ENCODE measurements around the gene RNF13. TPM values are rescaled to one million over a fixed set of nuclear protein-coding genes. Genes with fewer than 3 reads are reported as not detected.

The RNF13 gene
- total RNA-seq, 1 experiment from 2014 or later = 33.8 TPM

DNA sequence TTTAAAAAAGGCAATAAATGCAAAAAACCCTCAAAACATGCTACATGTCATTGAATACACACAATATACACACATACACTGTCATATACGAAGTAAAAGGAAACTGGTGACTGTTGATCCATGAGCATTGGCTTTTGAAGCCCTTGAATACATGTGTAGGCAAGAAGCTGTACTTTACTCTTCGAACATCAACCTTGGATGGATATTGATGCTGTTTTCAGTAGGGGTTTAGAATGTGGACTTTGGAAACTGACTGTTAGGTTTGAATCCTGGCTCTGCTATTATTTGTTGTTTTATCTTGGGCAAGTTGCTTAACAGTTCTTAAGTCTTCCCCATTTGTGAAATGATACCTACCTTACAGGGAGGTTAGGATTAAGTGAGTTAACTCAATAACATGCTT is 30.5 kb downstream of the RNF13 start:
- H3K4me2 ChIP-seq (ENCODE audit: low read length) = no peak overlapping the region
- H3K9me2 ChIP-seq (replicated peaks; ENCODE audit: low read length) = no peaks in the 10 kb centered on the region
- POLR2A ChIA-PET (ENCODE audit: unreplicated experiment) = no interaction called here
- peaks cover 8% of the 10 kb centered on the region; the same call in 1 of the 2 replicates for H3K36me3 ChIP-seq (ENCODE audit: low read depth, low read length)
- H2AFZ ChIP-seq (ENCODE audit: low read length) = no peak overlapping the region
- ATAC-seq = no peak
- H3K4me3 ChIP-seq (ENCODE audit: low read length) = no peak overlapping the region
- CTCF ChIA-PET = interaction anchor here (0.5 kb wide), 1 partner anchor 79 kb away, joined by 5 read pairs; no protein-coding TSS in a partner anchor
- no peak overlapping the region for H3K9ac ChIP-seq (ENCODE audit: low read length)
- no peak for TF ChIP-seq EZH2 (IDR thresholded peaks at IDR 0.05; ENCODE audit: low read length, unreplicated experiment)
- no peak for TF ChIP-seq EZH2phosphoT487 (IDR thresholded peaks at IDR 0.05; ENCODE audit: borderline replicate concordance, low read length)
- TF ChIP-seq, protein P1, sequence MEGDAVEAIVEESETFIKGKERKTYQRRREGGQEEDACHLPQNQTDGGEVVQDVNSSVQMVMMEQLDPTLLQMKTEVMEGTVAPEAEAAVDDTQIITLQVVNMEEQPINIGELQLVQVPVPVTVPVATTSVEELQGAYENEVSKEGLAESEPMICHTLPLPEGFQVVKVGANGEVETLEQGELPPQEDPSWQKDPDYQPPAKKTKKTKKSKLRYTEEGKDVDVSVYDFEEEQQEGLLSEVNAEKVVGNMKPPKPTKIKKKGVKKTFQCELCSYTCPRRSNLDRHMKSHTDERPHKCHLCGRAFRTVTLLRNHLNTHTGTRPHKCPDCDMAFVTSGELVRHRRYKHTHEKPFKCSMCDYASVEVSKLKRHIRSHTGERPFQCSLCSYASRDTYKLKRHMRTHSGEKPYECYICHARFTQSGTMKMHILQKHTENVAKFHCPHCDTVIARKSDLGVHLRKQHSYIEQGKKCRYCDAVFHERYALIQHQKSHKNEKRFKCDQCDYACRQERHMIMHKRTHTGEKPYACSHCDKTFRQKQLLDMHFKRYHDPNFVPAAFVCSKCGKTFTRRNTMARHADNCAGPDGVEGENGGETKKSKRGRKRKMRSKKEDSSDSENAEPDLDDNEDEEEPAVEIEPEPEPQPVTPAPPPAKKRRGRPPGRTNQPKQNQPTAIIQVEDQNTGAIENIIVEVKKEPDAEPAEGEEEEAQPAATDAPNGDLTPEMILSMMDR (conservative IDR thresholded peaks at IDR 0.05; ENCODE audit: low read depth, low read length) = no peak
- peaks cover 19% of the 10 kb centered on the region for H4K20me1 ChIP-seq (ENCODE audit: low read length)
- no peaks in the 10 kb centered on the region for H3K9me3 ChIP-seq (ENCODE audit: low read length)
- H3K4me1 ChIP-seq (ENCODE audit: insufficient read depth, low read length) = peaks cover 21% of the 10 kb centered on the region
- H3F3A ChIP-seq (ENCODE audit: low read length, unreplicated experiment) = no peaks in the 10 kb centered on the region
- no peak overlapping the region for H3K27ac ChIP-seq (ENCODE audit: low read length)
- H3K79me2 ChIP-seq (ENCODE audit: low read length) = peaks cover 66% of the 10 kb centered on the region
- intact Hi-C loops (cut with micrococcal nuclease) = no loop called here
- no peaks in the 10 kb centered on the region for H3K27me3 ChIP-seq (ENCODE audit: low read length)
- BruUV-seq (replicated peaks) = no TSS peak
- DNase-seq = no peak

DNA sequence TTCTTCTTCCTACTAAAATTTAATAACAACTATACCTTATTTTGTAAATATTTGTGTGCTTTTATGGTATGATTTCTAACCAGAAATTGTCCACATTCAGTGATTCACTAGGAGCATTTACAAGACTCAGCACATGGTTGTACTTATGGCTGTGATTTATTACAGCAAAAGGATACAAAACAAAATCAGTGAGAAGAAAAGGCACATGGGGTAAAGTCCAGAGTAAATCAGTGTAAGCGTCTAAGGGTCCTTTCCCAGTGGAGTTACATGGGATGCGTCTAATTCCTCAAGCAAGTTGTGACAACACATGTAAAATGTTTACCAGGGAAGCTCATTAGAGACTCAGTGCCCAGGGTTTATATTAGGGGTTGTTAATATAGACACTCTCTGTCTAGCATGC is 31.1 kb downstream of the RNF13 start:
- Histone ChIP-seq H2AFZ (ENCODE audit: low read length) (no peak overlapping the region), H4K20me1 (ENCODE audit: low read length) (peaks cover 19% of the 10 kb centered on the region), H3K36me3 (ENCODE audit: low read depth, low read length) (peaks cover 8% of the 10 kb centered on the region; the same call in 1 of the 2 replicates), H3K9ac (ENCODE audit: low read length) (no peak overlapping the region), H3K4me2 (ENCODE audit: low read length) (no peak overlapping the region), H3K4me1 (ENCODE audit: insufficient read depth, low read length) (peaks cover 21% of the 10 kb centered on the region), H3F3A (ENCODE audit: low read length, unreplicated experiment) (no peaks in the 10 kb centered on the region), H3K79me2 (ENCODE audit: low read length) (peaks cover 69% of the 10 kb centered on the region), H3K4me3 (ENCODE audit: low read length) (no peak overlapping the region), H3K9me2 (replicated peaks; ENCODE audit: low read length) (no peaks in the 10 kb centered on the region), H3K9me3 (ENCODE audit: low read length) (no peaks in the 10 kb centered on the region), H3K27ac (ENCODE audit: low read length) (no peak overlapping the region), H3K27me3 (ENCODE audit: low read length) (no peaks in the 10 kb centered on the region)
- ChIA-PET CTCF (no interaction called here), POLR2A (ENCODE audit: unreplicated experiment) (no interaction called here)
- BruUV-seq (replicated peaks) = no TSS peak
- TF ChIP-seq EZH2 (IDR thresholded peaks at IDR 0.05; ENCODE audit: low read length, unreplicated experiment) (no peak), EZH2phosphoT487 (IDR thresholded peaks at IDR 0.05; ENCODE audit: borderline replicate concordance, low read length) (no peak)
- TF ChIP-seq, protein P1 (conservative IDR thresholded peaks at IDR 0.05; ENCODE audit: low read depth, low read length) = no peak
- intact Hi-C loops (cut with micrococcal nuclease) = loop anchor here (2.0 kb wide), 1 partner anchor 31 kb away; the partner anchor contains the start of gene RNF13
- DNase-seq = no peak
- no peak for ATAC-seq

DNA sequence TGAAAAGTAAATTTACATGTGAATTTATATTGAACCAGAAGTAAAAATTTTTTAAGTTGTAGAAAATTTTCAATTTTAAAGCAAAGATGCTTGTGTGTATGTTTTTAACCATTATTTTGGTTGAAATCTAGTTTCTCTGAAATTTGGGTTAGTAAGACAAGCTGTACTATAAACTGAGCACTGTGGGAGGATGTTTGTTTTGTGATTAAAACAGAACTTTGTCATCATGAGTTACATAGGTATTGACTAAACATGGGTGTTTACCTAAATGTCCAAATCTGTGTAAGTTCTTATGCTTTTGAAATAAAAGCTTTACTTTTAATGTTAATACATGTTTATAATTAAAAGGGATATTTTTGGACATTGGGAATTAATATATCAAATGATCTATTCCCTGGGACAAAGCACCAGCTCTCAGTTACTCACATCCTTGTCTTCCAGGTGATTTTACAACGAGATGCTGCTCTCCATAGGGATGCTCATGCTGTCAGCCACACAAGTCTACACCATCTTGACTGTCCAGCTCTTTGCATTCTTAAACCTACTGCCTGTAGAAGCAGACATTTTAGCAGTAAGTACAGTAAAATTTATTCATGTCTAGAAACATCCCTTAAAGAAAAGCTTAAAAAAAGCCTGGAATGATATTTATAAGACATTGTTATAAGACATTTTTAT is 32.7 kb downstream of the RNF13 start:
- H3K36me3 ChIP-seq (ENCODE audit: low read depth, low read length) = peaks cover 8% of the 10 kb centered on the region; the same call in 1 of the 2 replicates
- H3K79me2 ChIP-seq (ENCODE audit: low read length) = peaks cover 63% of the 10 kb centered on the region
- H3K4me3 ChIP-seq (ENCODE audit: low read length) = no peak overlapping the region
- peak overlapping the region; percentile 46 for H3K4me2 ChIP-seq (ENCODE audit: low read length)
- BruUV-seq (replicated peaks) = no TSS peak
- no peak overlapping the region for H2AFZ ChIP-seq (ENCODE audit: low read length)
- H4K20me1 ChIP-seq (ENCODE audit: low read length) = peaks cover 19% of the 10 kb centered on the region
- H3K4me1 ChIP-seq (ENCODE audit: insufficient read depth, low read length) = peaks cover 21% of the 10 kb centered on the region
- TF ChIP-seq, protein P1 (conservative IDR thresholded peaks at IDR 0.05; ENCODE audit: low read depth, low read length) = no peak
- no peak for TF ChIP-seq EZH2 (IDR thresholded peaks at IDR 0.05; ENCODE audit: low read length, unreplicated experiment)
- TF ChIP-seq EZH2phosphoT487 (IDR thresholded peaks at IDR 0.05; ENCODE audit: borderline replicate concordance, low read length) = no peak
- peak overlapping the region; percentile 29 for H3K27ac ChIP-seq (ENCODE audit: low read length)
- intact Hi-C loops (cut with micrococcal nuclease) = loop anchor here (2.0 kb wide), 1 partner anchor 33 kb away; the partner anchor contains the start of gene RNF13
- ChIA-PET CTCF (interaction anchor here (0.6 to 0.8 kb wide), 2 partner anchors 34 to 38 kb away, joined by 3 to 5 read pairs; no protein-coding TSS in a partner anchor), POLR2A (ENCODE audit: unreplicated experiment) (interaction anchor here (0.5 kb wide), 1 partner anchor 32 kb away, joined by 3 read pairs; no protein-coding TSS in a partner anchor)
- H3F3A ChIP-seq (ENCODE audit: low read length, unreplicated experiment) = no peaks in the 10 kb centered on the region
- no peaks in the 10 kb centered on the region for H3K9me2 ChIP-seq (replicated peaks; ENCODE audit: low read length)
- H3K27me3 ChIP-seq (ENCODE audit: low read length) = no peaks in the 10 kb centered on the region
- no peak overlapping the region for H3K9ac ChIP-seq (ENCODE audit: low read length)
- DNase-seq (peak; percentile 81), ATAC-seq (peak; percentile 99)
- no peaks in the 10 kb centered on the region for H3K9me3 ChIP-seq (ENCODE audit: low read length)
